IPS-18a (cell line): ENCODE measurements around the gene OPCML.

ENCODE experiments used
- H3K27ac ChIP-seq: one replicate; pipeline ENCODE4 v1.5.1; 2013; ENCODE audit warnings: low read length
- H3K27me3 ChIP-seq: one replicate; pipeline ENCODE4 v1.6.1; 2013; ENCODE audit warnings: mild to moderate bottlenecking, low read length; ENCODE audit not compliant: control insufficient read depth, insufficient read depth
- H3K36me3 ChIP-seq: one replicate; pipeline ENCODE4 v1.6.1; 2013; ENCODE audit warnings: low read depth, low read length; ENCODE audit not compliant: control insufficient read depth
- H3K4me1 ChIP-seq: one replicate; pipeline ENCODE4 v1.6.1; 2013; ENCODE audit warnings: low read depth, low read length; ENCODE audit not compliant: control insufficient read depth
- H3K4me3 ChIP-seq: one replicate; pipeline ENCODE4 v1.5.1; 2013; ENCODE audit warnings: low read length
- H3K9ac ChIP-seq: one replicate; pipeline ENCODE4 v1.6.1; 2013; ENCODE audit warnings: mild to moderate bottlenecking, low read length, moderate library complexity
- H3K9me3 ChIP-seq: one replicate; pipeline ENCODE4 v1.6.1; 2013; ENCODE audit warnings: low read depth, low read length; ENCODE audit not compliant: control insufficient read depth

The OPCML gene

GRCh38 chr11:132858223-132858622, 674.1 kb downstream of the OPCML start:
- no peaks in the 10 kb centered on the region for H3K9me3 ChIP-seq
- no peaks in the 10 kb centered on the region for H3K27me3 ChIP-seq

GRCh38 chr11:132856032-132856431, 676.3 kb downstream of the OPCML start:
- no peak overlapping the region for H3K27ac ChIP-seq
- H3K4me3 ChIP-seq: no peak overlapping the region
- no peaks in the 10 kb centered on the region for H3K27me3 ChIP-seq
- no peaks in the 10 kb centered on the region for H3K36me3 ChIP-seq
- no peak overlapping the region for H3K9ac ChIP-seq
- H3K9me3 ChIP-seq: no peaks in the 10 kb centered on the region
- H3K4me1 ChIP-seq: peaks cover 16% of the 10 kb centered on the region

More at GRCh38 chr11:132858223-132858622, 674.1 kb downstream of the OPCML start:
- Histone ChIP-seq H3K27ac (no peak overlapping the region), H3K36me3 (no peaks in the 10 kb centered on the region), H3K4me3 (no peak overlapping the region), H3K4me1 (peaks cover 16% of the 10 kb centered on the region), H3K9ac (no peak overlapping the region)

- Histone ChIP-seq H3K4me3 (no peak overlapping the region), H3K27ac (no peak overlapping the region), H3K9ac (no peak overlapping the region), H3K27me3 (no peaks in the 10 kb centered on the region), H3K4me1 (peaks cover 16% of the 10 kb centered on the region), H3K36me3 (no peaks in the 10 kb centered on the region), H3K9me3 (no peaks in the 10 kb centered on the region)
Observed at GRCh38 chr11:132855516-132855915, 676.8 kb downstream of the OPCML start.

DNA sequence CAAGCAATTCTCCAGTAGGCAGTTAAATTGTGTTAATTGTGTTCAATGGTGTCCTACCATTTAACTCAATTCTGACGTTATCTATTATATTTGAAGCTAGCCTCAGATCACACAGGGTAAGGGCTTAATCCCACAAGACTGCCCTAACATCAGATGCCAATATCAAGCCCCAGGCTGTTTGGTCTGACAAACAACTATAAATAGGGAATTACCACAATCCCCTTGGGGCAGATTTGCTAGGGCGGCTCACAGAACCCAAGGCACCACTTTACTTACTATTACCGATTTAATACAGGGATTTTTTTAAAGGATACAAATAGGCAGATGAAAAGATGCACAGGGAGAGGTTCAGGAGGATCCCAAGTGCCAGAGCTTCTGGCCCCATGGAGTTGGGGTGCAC, 678.4 kb downstream of the OPCML start:
- Histone ChIP-seq H3K4me1 (peaks cover 14% of the 10 kb centered on the region), H3K9ac (no peak overlapping the region), H3K36me3 (no peaks in the 10 kb centered on the region), H3K27ac (no peak overlapping the region), H3K4me3 (no peak overlapping the region), H3K27me3 (no peaks in the 10 kb centered on the region), H3K9me3 (no peaks in the 10 kb centered on the region)

DNA sequence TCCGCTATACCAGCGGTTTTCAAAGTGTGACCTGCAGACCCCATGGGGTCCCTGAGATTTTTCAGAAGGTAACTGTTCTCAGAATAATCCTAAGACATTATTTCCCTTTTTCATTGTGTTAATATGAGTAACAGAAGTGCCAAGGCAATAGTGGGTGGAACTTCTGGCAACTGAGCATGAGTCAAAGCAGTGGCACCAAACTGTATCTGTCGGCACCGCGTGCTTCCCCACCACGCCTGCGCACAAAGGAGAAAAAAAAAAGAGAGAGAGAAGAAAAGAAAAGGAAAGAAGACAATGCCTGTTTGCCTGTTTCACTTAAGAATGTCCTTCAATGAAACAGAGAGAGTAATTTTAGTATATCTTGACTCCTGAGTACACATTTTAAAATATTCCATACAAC, 679.9 kb downstream of the OPCML start:
- Histone ChIP-seq H3K27me3 (no peaks in the 10 kb centered on the region), H3K27ac (no peak overlapping the region), H3K4me1 (peaks cover 3% of the 10 kb centered on the region), H3K9me3 (no peaks in the 10 kb centered on the region), H3K36me3 (no peaks in the 10 kb centered on the region), H3K4me3 (no peak overlapping the region), H3K9ac (no peak overlapping the region)

DNA sequence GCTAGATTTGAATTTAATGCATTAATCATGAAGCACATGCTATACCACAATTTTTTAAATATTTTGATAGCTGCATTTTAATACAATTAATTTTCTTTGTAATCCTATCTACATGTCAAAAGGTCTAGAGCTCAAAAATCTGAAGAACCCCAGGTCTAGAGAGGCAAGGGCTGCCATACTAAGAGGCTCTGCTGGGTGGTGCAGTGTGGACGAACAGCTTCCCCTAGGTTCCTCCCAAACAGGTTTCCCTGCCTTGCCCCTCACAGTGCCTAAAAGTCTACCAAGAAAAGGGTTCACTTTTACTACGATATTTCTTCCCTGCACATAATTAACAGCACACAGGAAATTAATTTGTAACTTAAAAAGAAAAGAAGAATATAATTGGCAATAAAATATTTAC, 681.1 kb downstream of the OPCML start:
- Histone ChIP-seq H3K36me3 (no peaks in the 10 kb centered on the region), H3K27ac (no peak overlapping the region), H3K27me3 (no peaks in the 10 kb centered on the region), H3K4me1 (peaks cover 3% of the 10 kb centered on the region), H3K4me3 (no peak overlapping the region), H3K9ac (no peak overlapping the region), H3K9me3 (no peaks in the 10 kb centered on the region)

DNA sequence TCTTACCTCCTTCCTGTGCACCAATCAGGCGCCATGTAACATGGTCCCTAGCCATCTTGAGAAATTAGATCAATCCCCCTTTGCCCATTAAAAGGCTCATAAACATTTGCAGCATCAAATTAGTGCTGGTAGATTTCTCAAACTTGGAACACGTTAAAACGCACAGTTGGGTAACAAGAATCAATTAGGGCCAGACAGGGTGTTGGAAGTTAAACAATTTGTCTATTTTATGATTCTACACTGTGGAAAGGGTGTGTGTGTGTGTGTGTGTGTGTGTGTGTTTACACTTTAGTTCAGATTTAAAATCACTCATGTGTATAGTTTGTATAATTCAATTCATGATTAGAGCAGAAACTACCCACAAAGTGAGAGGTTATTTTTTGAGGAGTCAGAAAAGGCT, 682.0 kb downstream of the OPCML start:
- H3K4me3 ChIP-seq: no peak overlapping the region
- H3K27ac ChIP-seq: no peak overlapping the region
- no peaks in the 10 kb centered on the region for H3K9me3 ChIP-seq
- H3K27me3 ChIP-seq: no peaks in the 10 kb centered on the region
- H3K36me3 ChIP-seq: no peaks in the 10 kb centered on the region
- H3K9ac ChIP-seq: no peak overlapping the region
- H3K4me1 ChIP-seq: peaks cover 3% of the 10 kb centered on the region

DNA sequence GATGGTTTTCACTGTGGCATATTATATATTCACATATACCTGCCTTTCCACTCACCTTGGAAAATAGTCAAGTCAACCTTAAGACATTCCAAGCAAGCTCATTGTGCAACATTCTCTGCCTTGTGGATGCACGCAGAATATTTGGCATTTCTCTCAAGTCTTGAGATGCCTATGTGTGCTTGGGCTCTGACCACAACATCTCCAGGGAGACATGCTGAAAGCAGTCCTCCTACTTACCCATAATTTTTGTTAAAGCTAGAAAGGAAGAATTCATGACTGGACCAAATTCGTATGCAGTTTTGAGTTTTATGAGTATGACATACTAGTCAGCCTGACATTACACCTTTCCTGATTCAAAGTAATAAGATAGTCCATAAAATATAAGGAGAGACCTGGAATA, 684.0 kb downstream of the OPCML start:
- peaks cover 4% of the 10 kb centered on the region for H3K4me1 ChIP-seq
- no peaks in the 10 kb centered on the region for H3K27me3 ChIP-seq
- H3K9ac ChIP-seq: no peak overlapping the region
- H3K4me3 ChIP-seq: no peak overlapping the region
- no peaks in the 10 kb centered on the region for H3K36me3 ChIP-seq
- H3K9me3 ChIP-seq: no peaks in the 10 kb centered on the region
- H3K27ac ChIP-seq: no peak overlapping the region

GRCh38 chr11:132846075-132846474, 686.2 kb downstream of the OPCML start:
- Histone ChIP-seq H3K4me3 (no peak overlapping the region), H3K4me1 (peaks cover 4% of the 10 kb centered on the region), H3K27ac (no peak overlapping the region), H3K9me3 (no peaks in the 10 kb centered on the region), H3K9ac (no peak overlapping the region), H3K36me3 (no peaks in the 10 kb centered on the region), H3K27me3 (no peaks in the 10 kb centered on the region)

GRCh38 chr11:132844956-132845696, 687.2 kb downstream of the OPCML start:
- Histone ChIP-seq H3K9me3 (no peaks in the 10 kb centered on the region), H3K4me1 (peaks cover 11% of the 10 kb centered on the region), H3K36me3 (no peaks in the 10 kb centered on the region), H3K4me3 (no peak overlapping the region), H3K27me3 (no peaks in the 10 kb centered on the region), H3K27ac (no peak overlapping the region), H3K9ac (no peak overlapping the region)

GRCh38 chr11:132840660-132841059, 691.6 kb downstream of the OPCML start:
- no peaks in the 10 kb centered on the region for H3K36me3 ChIP-seq
- peaks cover 20% of the 10 kb centered on the region for H3K4me1 ChIP-seq
- no peak overlapping the region for H3K9ac ChIP-seq
- no peaks in the 10 kb centered on the region for H3K27me3 ChIP-seq
- H3K4me3 ChIP-seq: no peak overlapping the region
- no peaks in the 10 kb centered on the region for H3K9me3 ChIP-seq
- H3K27ac ChIP-seq: no peak overlapping the region

GRCh38 chr11:132840191-132840590, 692.1 kb downstream of the OPCML start:
- H3K27me3 ChIP-seq: no peaks in the 10 kb centered on the region
- H3K4me1 ChIP-seq: peaks cover 19% of the 10 kb centered on the region
- no peaks in the 10 kb centered on the region for H3K36me3 ChIP-seq
- H3K9ac ChIP-seq: no peak overlapping the region
- no peaks in the 10 kb centered on the region for H3K9me3 ChIP-seq
- no peak overlapping the region for H3K27ac ChIP-seq
- H3K4me3 ChIP-seq: no peak overlapping the region
